Fibroblast of the conjunctiva (primary cell): Measurements from ENCODE around the gene THSD7A.

Source experiments
- DNase-seq: peaks from one replicate; pipeline ENCODE4 v3.0.0-alpha.2; 2010; ENCODE audit warnings: low read depth

Gene THSD7A

GRCh38 chr7:11751807-11752389 is 80.1 kb downstream of the THSD7A start:
- no peak for DNase-seq

GRCh38 chr7:11751315-11751714 is 80.7 kb downstream of the THSD7A start:
- no peak for DNase-seq

DNA sequence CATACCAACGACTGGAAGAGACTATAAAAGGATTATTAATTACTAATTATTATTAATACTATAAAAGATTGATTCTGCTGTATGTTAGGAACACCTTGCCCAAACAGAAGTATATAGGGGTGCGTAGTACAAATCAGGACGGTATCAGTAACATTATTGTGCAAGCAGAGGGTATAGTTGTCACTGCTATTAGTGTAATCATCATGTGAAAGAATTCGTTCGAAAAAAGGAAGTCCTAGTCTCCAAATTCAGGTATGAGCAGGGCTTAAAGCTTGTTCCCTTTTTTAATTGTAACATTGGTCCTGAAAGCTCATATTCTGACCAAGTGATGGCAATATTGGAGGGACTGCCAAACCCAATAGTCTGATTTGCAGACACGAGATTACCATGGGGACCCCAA is 81.8 kb downstream of the THSD7A start:
- no peak for DNase-seq

GRCh38 chr7:11749629-11750028 is 82.4 kb downstream of the THSD7A start:
- DNase-seq, result no peak

GRCh38 chr7:11748884-11749283 is 83.1 kb downstream of the THSD7A start:
- no peak for DNase-seq

DNA sequence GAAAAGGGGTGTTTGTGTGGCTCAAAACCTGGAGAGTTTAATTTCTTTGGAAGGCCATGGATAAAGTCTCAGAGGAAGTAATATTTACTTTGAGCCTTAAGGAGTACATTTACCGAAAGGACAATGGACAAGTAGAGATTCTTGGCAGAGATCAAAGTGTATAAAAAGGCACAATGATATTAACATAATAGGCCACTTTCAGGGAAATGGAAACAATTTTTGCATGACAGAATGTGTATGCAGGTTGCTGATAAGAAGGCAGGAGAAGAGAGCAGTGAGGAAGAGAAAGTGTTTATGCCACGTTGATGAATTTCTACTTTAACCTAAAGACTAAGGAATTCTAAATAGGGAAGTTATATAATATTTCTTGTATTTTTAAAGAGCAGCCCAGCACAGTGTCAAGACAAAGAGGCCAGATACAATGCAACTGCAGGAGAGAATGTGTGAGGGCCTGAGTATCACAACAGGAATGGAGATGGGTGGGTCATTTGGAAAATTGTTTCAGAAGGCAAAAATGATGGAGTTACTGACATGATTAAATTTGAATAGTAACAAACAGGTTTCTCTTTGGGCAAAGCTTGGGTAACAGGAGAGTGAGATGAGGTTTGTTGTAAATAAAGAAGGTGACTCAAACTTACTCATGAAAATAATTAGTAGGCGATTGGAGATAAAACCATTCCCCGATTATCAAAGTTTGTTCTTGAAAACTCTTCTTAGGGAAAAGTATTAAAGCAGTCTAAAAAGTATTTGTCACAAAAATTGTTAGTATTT is 84.1 kb downstream of the THSD7A start:
- no peak for DNase-seq

- no peak for DNase-seq
Observed at GRCh38 chr7:11746591-11746990, 85.4 kb downstream of the THSD7A start.

- no peak for DNase-seq
Observed at GRCh38 chr7:11743548-11743947, 88.5 kb downstream of the THSD7A start.

DNA sequence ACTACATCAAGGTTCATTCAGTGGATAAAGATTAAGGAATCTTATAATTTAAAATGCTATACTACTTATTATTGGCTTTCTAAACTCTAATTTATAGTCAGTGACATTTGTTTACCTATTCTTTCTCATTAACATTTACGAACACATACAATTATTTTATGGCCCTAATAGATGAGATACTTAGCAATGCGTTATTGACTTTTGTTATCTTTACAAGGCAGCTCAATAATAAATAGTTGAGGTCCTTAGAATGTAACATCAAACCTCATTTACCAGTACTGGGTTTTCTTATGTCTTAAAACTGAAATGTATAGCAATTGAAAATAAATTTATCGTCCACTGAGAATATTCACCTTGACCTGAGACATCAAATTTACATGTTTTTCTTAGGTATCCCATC is 89.0 kb downstream of the THSD7A start:
- DNase-seq, result no peak

DNA sequence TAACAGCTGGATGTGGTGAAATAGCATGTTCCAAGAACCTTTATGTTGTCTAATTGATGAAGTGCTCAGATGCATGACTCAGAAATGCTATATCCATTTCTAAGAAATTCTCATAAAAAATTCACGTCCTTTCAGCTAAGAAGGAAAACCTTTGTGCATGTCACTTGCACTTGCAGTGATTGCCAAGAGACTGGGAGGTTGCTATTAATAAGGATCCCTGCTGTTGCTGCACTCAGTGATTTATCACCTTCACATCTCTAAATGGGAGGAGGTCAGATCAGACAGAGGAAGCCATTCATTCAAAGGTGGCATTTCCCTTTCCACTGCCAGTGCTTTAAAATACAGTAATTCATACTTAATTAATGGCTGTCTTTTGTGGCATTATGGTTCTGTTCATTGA is 89.5 kb downstream of the THSD7A start:
- no peak for DNase-seq

- DNase-seq, result no peak
Observed at GRCh38 chr7:11737723-11738122, 94.3 kb downstream of the THSD7A start.

DNA sequence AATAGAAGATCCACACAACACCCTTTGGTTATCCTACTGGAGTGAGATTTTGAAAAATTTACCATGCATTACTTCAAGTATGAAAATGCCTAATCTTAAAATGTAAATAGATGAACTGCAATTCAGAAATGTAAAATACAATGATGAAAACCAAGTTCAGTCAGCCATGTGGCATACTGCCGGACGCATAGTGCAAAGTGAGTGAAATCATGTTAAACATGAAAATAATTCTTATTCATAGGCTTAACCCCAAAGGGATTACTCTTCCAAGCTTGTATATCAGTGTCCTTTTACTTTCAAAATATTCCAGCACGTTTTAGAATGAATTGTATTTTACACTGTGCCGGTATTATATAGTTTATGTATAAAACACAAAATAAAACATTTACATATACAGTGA is 99.8 kb downstream of the THSD7A start:
- no peak for DNase-seq

DNA sequence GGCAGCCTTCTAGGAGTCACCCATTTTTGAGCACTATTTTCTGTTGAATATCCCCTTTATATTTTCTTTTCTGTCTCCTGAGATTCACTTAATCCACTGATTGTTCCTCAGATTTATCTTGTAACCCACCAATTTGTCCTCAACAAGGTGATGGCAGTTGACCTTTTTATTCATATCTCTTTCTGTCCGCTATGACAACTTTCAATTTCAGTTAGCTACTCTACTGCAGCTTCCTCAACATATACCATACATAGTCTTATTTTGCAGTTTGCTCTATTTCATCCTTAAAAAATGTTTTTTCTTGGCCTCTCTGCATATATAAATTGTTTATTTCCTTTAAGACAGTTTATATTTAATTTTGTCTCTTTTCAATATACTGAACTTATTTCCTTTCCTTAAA is 101.3 kb downstream of the THSD7A start:
- DNase-seq, result no peak

DNA sequence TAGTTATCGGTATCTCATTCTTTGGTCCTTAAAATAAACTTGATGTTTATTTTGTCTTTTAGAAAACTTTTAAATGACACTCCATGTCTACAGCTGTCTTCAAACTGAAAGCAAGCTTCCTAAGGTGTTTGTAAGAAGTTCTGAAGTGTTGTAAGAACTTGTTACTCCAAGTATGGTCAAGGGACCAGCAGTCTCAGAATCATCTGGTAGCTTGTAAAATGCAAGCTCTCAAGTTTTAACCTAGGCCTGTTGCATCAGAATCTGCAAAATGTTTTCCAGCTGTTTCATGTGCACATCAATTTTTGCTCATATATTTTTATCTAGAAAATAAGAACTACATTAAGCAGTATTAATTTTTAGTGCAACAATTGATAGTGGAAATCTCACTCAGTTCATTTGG is 104.1 kb downstream of the THSD7A start:
- peak; percentile 59 for DNase-seq

DNA sequence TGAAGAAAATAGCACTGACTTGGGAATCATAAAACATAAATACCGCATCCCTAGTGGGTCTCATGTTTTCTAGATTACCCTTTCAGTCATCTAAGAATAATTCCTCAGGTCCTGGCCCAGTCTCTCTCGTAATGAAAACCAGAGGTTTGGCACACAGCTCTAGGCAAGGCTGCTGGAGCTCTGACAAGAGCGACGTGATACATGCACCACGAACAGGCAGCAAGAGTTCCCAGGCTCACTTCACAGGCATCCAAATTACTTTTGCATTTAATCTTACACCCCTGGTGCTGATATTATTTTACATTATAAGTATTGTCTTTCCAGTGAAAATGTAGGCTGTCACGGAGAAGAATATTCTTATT is 105.2 kb downstream of the THSD7A start:
- peak; percentile 91 for DNase-seq

GRCh38 chr7:11726001-11726793 is 105.8 kb downstream of the THSD7A start:
- DNase-seq, result no peak

GRCh38 chr7:11716185-11716584 is 115.8 kb downstream of the THSD7A start:
- no peak for DNase-seq

DNA sequence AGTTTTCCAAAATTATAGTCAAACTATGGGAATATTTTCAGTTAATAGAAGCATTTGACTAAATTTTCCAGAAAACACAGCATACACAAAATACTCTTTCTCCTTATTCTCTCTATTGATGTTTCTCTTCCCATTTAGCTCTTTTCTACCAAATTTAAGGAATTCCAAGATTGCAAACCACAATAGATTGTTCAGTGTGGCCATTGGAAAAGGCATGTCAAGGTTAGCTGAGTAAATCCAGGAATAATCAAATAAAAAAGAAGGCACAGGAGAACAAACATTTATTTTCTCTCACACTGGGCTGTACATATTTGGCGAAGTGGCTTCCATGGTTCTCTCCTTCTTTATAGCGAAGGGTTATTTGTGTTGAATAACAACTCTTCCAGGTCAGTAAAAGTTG is 117.3 kb downstream of the THSD7A start:
- no peak for DNase-seq

GRCh38 chr7:11714205-11714604 is 117.8 kb downstream of the THSD7A start:
- no peak for DNase-seq

- no peak for DNase-seq
Observed at GRCh38 chr7:11713352-11713751, 118.6 kb downstream of the THSD7A start.

- DNase-seq, result no peak
Observed at GRCh38 chr7:11710377-11710776, 121.6 kb downstream of the THSD7A start.

GRCh38 chr7:11709196-11709595 is 122.8 kb downstream of the THSD7A start:
- no peak for DNase-seq

- DNase-seq, result no peak
Observed at GRCh38 chr7:11707606-11708193, 124.3 kb downstream of the THSD7A start.
